Loucy (cell line): ENCODE measurements around the gene FAM107B.

Experiments
- EZH2phosphoT487 ChIP-seq: fragments of 200-600 bp; IDR thresholded peaks from 2 replicates; pipeline ENCODE4 v1.6.1; 2018; ENCODE audit warnings: antibody characterized with exemption, mild to moderate bottlenecking, moderate library complexity, borderline replicate concordance
- TF ChIP-seq, protein P1 (sequence below): fragments of 200-600 bp; sonication (generic); conservative IDR thresholded peaks from 2 replicates; pipeline ENCODE4 v1.5.1; 2014; ENCODE audit warnings: mild to moderate bottlenecking, antibody characterized with exemption, low read length

DNA sequence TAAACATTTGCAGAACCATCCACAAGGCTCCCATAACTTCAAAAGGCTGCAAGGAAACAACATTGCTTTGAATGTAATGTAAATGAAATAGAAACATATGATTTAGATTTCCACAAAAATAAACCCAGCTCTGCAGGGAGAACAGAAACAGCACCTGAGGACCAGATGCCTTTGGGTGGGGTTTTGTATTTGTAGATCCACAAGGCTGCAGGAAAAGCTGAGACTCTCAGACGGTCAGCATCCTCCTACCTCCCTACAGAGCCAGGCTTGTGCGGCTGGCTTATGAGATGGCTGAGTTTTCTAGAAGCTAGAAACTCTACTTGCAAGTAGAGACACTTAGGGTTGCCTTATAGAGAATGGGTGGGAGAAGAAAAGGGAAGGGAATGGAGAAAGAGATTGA is 49.8 kb downstream of the FAM107B start:
- TF ChIP-seq, protein P1, sequence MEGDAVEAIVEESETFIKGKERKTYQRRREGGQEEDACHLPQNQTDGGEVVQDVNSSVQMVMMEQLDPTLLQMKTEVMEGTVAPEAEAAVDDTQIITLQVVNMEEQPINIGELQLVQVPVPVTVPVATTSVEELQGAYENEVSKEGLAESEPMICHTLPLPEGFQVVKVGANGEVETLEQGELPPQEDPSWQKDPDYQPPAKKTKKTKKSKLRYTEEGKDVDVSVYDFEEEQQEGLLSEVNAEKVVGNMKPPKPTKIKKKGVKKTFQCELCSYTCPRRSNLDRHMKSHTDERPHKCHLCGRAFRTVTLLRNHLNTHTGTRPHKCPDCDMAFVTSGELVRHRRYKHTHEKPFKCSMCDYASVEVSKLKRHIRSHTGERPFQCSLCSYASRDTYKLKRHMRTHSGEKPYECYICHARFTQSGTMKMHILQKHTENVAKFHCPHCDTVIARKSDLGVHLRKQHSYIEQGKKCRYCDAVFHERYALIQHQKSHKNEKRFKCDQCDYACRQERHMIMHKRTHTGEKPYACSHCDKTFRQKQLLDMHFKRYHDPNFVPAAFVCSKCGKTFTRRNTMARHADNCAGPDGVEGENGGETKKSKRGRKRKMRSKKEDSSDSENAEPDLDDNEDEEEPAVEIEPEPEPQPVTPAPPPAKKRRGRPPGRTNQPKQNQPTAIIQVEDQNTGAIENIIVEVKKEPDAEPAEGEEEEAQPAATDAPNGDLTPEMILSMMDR, result no peak
- TF ChIP-seq EZH2phosphoT487, result no peak
